Osteoblast (primary cell): Measurements from ENCODE around the gene LRRC18. TPM values are rescaled to one million over a fixed set of nuclear protein-coding genes. Genes with fewer than 3 reads are reported as not detected.

Experiments used
- DNase-seq: peaks from one replicate; pipeline ENCODE4 v3.0.0; 2011; ENCODE audit warnings: low spot score, mixed read lengths; ENCODE audit not compliant: insufficient read length; ENCODE audit errors: missing footprints
- H2AFZ ChIP-seq: 2 replicates; pipeline ENCODE4 v1.6.0; 2011; ENCODE audit warnings: mild to moderate bottlenecking, low read length
- H3K27ac ChIP-seq: 2 replicates; pipeline ENCODE4 v1.5.1; 2011; ENCODE audit warnings: mild to moderate bottlenecking, low read depth, low read length, moderate library complexity
- H3K27me3 ChIP-seq: 2 replicates; pipeline ENCODE4 v1.6.0; 2012; ENCODE audit warnings: mild to moderate bottlenecking, control low read depth, inconsistent platforms, low read length, moderate library complexity; ENCODE audit not compliant: insufficient read depth
- H3K36me3 ChIP-seq: 2 replicates; pipeline ENCODE4 v1.5.1; 2011; ENCODE audit warnings: mild to moderate bottlenecking, low read length, control low read depth, moderate library complexity; ENCODE audit not compliant: insufficient read depth
- H3K4me1 ChIP-seq: 2 replicates; pipeline ENCODE4 v1.5.1; 2011; ENCODE audit warnings: mild to moderate bottlenecking, low read length, control low read depth, moderate library complexity; ENCODE audit not compliant: insufficient read depth
- H3K4me2 ChIP-seq: 2 replicates; pipeline ENCODE4 v1.6.0; 2011; ENCODE audit warnings: mild to moderate bottlenecking, low read length; ENCODE audit not compliant: insufficient read depth
- H3K4me3 ChIP-seq: fragments of 200-600 bp; sonication (generic); 3 replicates; pipeline ENCODE4 v1.5.1; 2012; ENCODE audit warnings: mild to moderate bottlenecking, low read length, inconsistent platforms; ENCODE audit not compliant: insufficient read depth
- H3K79me2 ChIP-seq: 2 replicates; pipeline ENCODE4 v1.6.0; 2012; ENCODE audit warnings: mild to moderate bottlenecking, low read length, control low read depth, inconsistent platforms; ENCODE audit not compliant: insufficient read depth
- H3K9me3 ChIP-seq: 2 replicates; pipeline ENCODE4 v1.5.1; 2011; ENCODE audit warnings: low read depth, low read length, control low read depth
- H4K20me1 ChIP-seq: 2 replicates; pipeline ENCODE4 v1.6.0; 2012; ENCODE audit warnings: mild to moderate bottlenecking, low read length, control low read depth; ENCODE audit not compliant: insufficient read depth
- CTCF ChIP-seq: IDR thresholded peaks from 2 replicates; pipeline ENCODE4 v1.5.1; 2011; ENCODE audit warnings: mild to moderate bottlenecking, low read depth, low read length, moderate library complexity; ENCODE audit errors: extremely low read depth
- total RNA-seq: library from RNA; depleted of rRNA; stranded (reverse); fragments of >200 nt; gene quantifications from 2 replicates; pipeline ENCODE4 v1.2.3, GENCODE V29; 2012

The LRRC18 gene
- total RNA-seq, 1 donor: not detected

GRCh38 chr10:48926764-48927540 is 12.7 kb downstream of the LRRC18 start:
- H3K4me2 ChIP-seq: no peak overlapping the region
- H3K4me3 ChIP-seq: no peak overlapping the region
- H3K27me3 ChIP-seq: peaks cover 8% of the 10 kb centered on the region
- TF ChIP-seq CTCF: no peak
- H3K9me3 ChIP-seq: no peaks in the 10 kb centered on the region
- no peak for DNase-seq
- H3K79me2 ChIP-seq: no peaks in the 10 kb centered on the region
- H4K20me1 ChIP-seq: no peaks in the 10 kb centered on the region
- H3K27ac ChIP-seq: no peak overlapping the region
- no peaks in the 10 kb centered on the region for H3K4me1 ChIP-seq
- no peaks in the 10 kb centered on the region for H3K36me3 ChIP-seq
- no peak overlapping the region for H2AFZ ChIP-seq

GRCh38 chr10:48926255-48926654 is 13.4 kb downstream of the LRRC18 start:
- H2AFZ ChIP-seq: no peak overlapping the region
- H4K20me1 ChIP-seq: no peaks in the 10 kb centered on the region
- no peak overlapping the region for H3K4me3 ChIP-seq
- no peak overlapping the region for H3K27ac ChIP-seq
- no peaks in the 10 kb centered on the region for H3K9me3 ChIP-seq
- H3K4me1 ChIP-seq: no peaks in the 10 kb centered on the region
- no peak overlapping the region for H3K4me2 ChIP-seq
- no peak for DNase-seq
- peaks cover 8% of the 10 kb centered on the region for H3K27me3 ChIP-seq
- TF ChIP-seq CTCF: no peak
- H3K36me3 ChIP-seq: no peaks in the 10 kb centered on the region
- H3K79me2 ChIP-seq: no peaks in the 10 kb centered on the region

- no peak for DNase-seq
- Histone ChIP-seq H3K36me3 (no peaks in the 10 kb centered on the region), H3K79me2 (no peaks in the 10 kb centered on the region), H4K20me1 (no peaks in the 10 kb centered on the region), H3K9me3 (no peaks in the 10 kb centered on the region), H3K27ac (no peak overlapping the region), H3K4me1 (no peaks in the 10 kb centered on the region), H3K27me3 (peaks cover 4% of the 10 kb centered on the region), H2AFZ (no peak overlapping the region), H3K4me2 (no peak overlapping the region), H3K4me3 (no peak overlapping the region)
- no peak for TF ChIP-seq CTCF
These were observed 14.7 kb downstream of the LRRC18 start for GRCh38 chr10:48924988-48925387.

GRCh38 chr10:48923748-48924147 is 15.9 kb downstream of the LRRC18 start:
- no peaks in the 10 kb centered on the region for H3K9me3 ChIP-seq
- H2AFZ ChIP-seq: no peak overlapping the region
- no peak overlapping the region for H3K4me3 ChIP-seq
- no peak overlapping the region for H3K4me2 ChIP-seq
- H3K27me3 ChIP-seq: peaks cover 6% of the 10 kb centered on the region
- no peaks in the 10 kb centered on the region for H3K4me1 ChIP-seq
- no peaks in the 10 kb centered on the region for H3K79me2 ChIP-seq
- no peaks in the 10 kb centered on the region for H3K36me3 ChIP-seq
- H3K27ac ChIP-seq: no peak overlapping the region
- H4K20me1 ChIP-seq: no peaks in the 10 kb centered on the region
- TF ChIP-seq CTCF: no peak
- DNase-seq: no peak
